Measurements from ENCODE around the gene PATE2. TPM values are rescaled to one million over a fixed set of nuclear protein-coding genes. Genes with fewer than 3 reads are reported as not detected.

The PATE2 gene
- total and polyA plus RNA-seq, 2 of the 4 experiments (the other 2 are of a cell fraction) = not detected

- H2BK120ac ChIP-seq (ENCODE audit: low read depth, low read length) = no peak overlapping the region
- no peak overlapping the region for H4K8ac ChIP-seq (ENCODE audit: low read depth in 2 of 2, low read length in 2 of 2)
- H3K56ac ChIP-seq (ENCODE audit: extremely low read depth, insufficient read depth, low read length) = no peak overlapping the region
- no peak overlapping the region for H2BK5ac ChIP-seq (ENCODE audit: low read depth, low read length, poor library complexity, severe bottlenecking)
- ChIA-PET CTCF (no interaction called here), POLR2A (ENCODE audit: unreplicated experiment) (no interaction called here)
- ATAC-seq (ENCODE audit: low read depth) = no peak
- no TSS peak for BruUV-seq (replicated peaks)
- no peaks in the 10 kb centered on the region for H4K20me1 ChIP-seq (ENCODE audit: insufficient read depth, low read length)
- no peak overlapping the region for H4K91ac ChIP-seq (ENCODE audit: insufficient read depth, low read depth, low read length)
- H3K4me1 ChIP-seq (ENCODE audit: control insufficient read depth, insufficient read depth, low read length) = no peaks in the 10 kb centered on the region
- no peak overlapping the region for H3K27ac ChIP-seq (ENCODE audit: insufficient read depth, low read length)
- H3K79me1 ChIP-seq (ENCODE audit: low read depth in 1 of 2, low read length in 2 of 2) = no peaks in the 10 kb centered on the region
- H3K18ac ChIP-seq (ENCODE audit: low read depth, low read length) = no peak overlapping the region
- no peak overlapping the region for H4K5ac ChIP-seq (ENCODE audit: low read depth, low read length)
- no peak overlapping the region for H3K4me2 ChIP-seq (ENCODE audit: low read depth, low read length)
- H3K4ac ChIP-seq (ENCODE audit: low read depth, low read length) = no peak overlapping the region
- no peak overlapping the region for H3K14ac ChIP-seq (replicated peaks; ENCODE audit: low read depth, low read length)
- dilution Hi-C loops (cut with HindIII; ENCODE audit: low sequenced_read_pairs, unreplicated experiment) (no loop called here), intact Hi-C loops (cut with micrococcal nuclease) (no loop called here), in situ Hi-C loops (cut with MboI; ENCODE audit: low sequenced_read_pairs) (no loop called here)
- H3K23ac ChIP-seq (ENCODE audit: low read depth, low read length) = no peak overlapping the region
- no peak overlapping the region for H2AK5ac ChIP-seq (ENCODE audit: low read depth, low read length)
- H2BK15ac ChIP-seq (ENCODE audit: low read depth, low read length) = no peak overlapping the region
- no peaks in the 10 kb centered on the region for H3K27me3 ChIP-seq (ENCODE audit: control insufficient read depth, insufficient read depth, low read length)
- no peak overlapping the region for H2AK9ac ChIP-seq (replicated peaks; ENCODE audit: low read depth, low read length, poor library complexity)
- no peak overlapping the region for H2BK20ac ChIP-seq (ENCODE audit: low read depth, low read length)
- 67% methylated on average over 3 of the region's 7 CpGs; no CpG with 5 or more reads in 1 of the 2 experiments for WGBS, 2 experiments (ENCODE audit: extremely low coverage in 2 of 2, insufficient read length in 1 of 2)
- H3K4me3 ChIP-seq (ENCODE audit: insufficient read depth, low read depth, low read length) = no peak overlapping the region
- DNase-seq = no peak
- TF ChIP-seq CTCF (conservative IDR thresholded peaks at IDR 0.05; ENCODE audit: low read depth, low read length) = no peak
- TF ChIP-seq BHLHE40 (IDR thresholded peaks at IDR 0.05; ENCODE audit: low read depth, low read length) = no peak
- TF ChIP-seq RFX5 (IDR thresholded peaks at IDR 0.05; ENCODE audit: low read depth, low read length) = no peak
- no peak overlapping the region for H2AFZ ChIP-seq (replicated peaks; ENCODE audit: low read length, poor library complexity)
- H3K9ac ChIP-seq (ENCODE audit: low read depth, low read length) = no peak overlapping the region
- no peaks in the 10 kb centered on the region for H3K9me1 ChIP-seq (ENCODE audit: insufficient read depth, low read length)
- no peaks in the 10 kb centered on the region for H3K9me3 ChIP-seq (ENCODE audit: control insufficient read depth, insufficient read depth, low read length)
- H3K36me3 ChIP-seq (ENCODE audit: control insufficient read depth, insufficient read depth, low read length) = no peaks in the 10 kb centered on the region
Measured at GRCh38 chr11:125756050-125756449, 22.6 kb downstream of the PATE2 start.
